Mammary microvascular endothelial cell (primary cell): ENCODE measurements around the gene LPAR5. TPM values are rescaled to one million over a fixed set of nuclear protein-coding genes. Genes with fewer than 3 reads are reported as not detected.

ENCODE experiments used
- total RNA-seq: library from RNA; depleted of rRNA; stranded (reverse); fragments of >200 nt; gene quantifications from 2 replicates; pipeline ENCODE4 v1.2.3, GENCODE V29; 2015

The LPAR5 gene
- total RNA-seq: not detected in 2 replicates

DNA sequence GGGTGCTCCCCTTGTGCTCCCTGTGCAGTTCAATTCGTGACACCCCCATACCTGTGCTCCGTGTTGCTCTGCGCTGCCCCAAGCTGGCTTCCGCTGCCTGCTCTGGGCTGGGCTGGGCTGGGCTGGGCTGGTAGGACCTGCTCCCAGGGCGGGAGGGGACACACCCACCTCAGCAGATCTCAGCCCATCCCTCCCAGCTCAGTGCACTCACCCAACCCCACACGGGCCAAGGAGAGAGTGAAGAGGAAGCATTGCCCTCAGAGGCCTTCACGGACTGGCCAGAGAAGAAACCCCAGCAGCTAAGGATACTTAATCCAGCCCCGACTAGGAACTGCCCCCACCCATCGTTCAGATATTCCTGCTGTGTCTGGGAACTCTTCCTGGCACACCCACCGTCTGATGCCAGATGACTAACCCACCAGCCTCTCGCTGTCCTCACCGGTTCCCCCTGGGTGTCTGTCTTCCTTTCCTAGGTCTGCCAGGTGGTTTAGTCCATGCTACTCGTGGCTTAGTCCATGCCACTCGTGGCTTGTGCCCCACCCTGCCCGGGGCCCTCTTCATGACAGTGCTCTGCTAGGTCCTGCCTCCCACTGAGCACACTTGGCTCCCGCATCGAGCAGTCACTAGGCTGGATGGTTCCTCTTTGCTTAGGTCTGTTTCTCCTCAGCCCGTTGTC, at the start of gene LPAR5:
LPAR5 (minus strand) TSS at position 104 of the 676 bp plus-strand sequence. CDS start 14,711 bp downstream, outside the sequence.

DNA sequence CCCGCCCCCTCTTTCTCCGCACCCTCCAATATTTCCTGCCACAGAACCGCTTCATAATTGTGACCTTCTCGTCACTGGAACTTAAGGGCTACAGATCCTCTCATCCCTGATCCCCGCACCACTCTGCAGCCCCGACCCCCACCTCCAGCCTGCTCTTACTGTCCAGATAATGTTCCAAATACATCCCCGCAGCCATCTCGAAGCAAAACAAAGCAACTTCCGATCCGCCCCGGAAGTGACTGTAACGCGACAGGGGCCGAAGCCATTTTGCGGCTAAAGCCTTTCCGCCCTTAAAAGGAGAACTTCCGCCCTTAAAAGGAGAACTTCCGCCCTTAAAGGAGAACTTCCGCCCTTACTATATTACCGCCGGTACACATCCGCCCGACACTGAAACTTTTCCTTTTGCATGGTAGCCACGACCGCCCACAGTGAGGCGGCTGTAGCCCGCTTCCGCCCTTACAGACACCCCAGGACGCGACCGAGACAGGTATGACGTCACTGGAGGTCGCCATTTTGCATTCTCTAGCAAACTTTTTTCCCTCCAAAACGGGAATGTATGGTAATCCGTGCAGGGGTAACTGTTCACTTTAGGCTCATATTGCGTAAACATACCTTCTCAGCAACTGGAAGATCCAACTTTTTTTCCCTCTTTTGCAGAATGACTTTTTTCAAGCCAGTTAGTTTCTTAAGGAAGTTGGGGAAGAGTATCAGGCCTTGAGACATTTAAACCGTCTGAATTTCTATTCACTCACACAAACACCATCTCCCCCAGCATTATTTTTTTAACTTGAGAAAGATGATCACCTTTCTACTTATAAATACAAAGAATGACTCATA, 27.4 kb upstream of the LPAR5 start, which contains the start of gene ING4:
ING4 (minus strand) TSS at position 214 of the 837 bp plus-strand sequence; CDS start at position 196, 18 bp downstream.

DNA sequence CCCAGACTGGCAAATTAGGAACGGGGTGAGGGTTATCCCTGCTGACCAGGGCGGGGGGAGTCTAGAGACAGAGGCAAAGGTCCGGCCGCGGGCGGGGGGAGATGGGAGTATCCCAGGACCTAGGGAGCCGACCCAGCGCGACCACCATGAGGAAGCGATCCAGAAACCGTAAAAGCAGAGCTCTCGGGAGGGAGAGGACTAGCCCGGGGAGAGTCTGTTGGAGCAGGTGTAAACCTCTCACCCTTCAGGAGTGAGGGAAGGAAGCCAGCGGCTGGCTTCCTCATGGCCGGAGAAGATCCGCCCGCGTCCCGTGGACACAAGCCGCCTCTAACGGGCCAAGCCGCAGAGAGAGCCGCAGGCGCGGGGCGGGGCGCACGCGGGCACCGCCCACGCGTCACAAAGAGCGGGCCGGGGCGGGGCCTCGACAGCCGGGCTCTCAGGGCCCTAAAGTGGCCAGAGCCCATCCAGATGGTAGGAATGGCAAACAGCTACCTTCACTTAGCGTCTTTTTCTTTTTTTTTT, 11.4 kb upstream of the LPAR5 start, which contains the start of gene ACRBP:
ACRBP (minus strand) TSS at position 350 of the 522 bp plus-strand sequence; CDS start at position 284, 66 bp downstream.

Other genes with a start within 250 kb of the LPAR5 start
- not detected in 2 replicates for gene CD27, start 191.0 kb downstream of the LPAR5 start, total RNA-seq
- 11.3 and 17.1 TPM in 2 replicates for gene TAPBPL, start 183.9 kb downstream of the LPAR5 start, total RNA-seq
- 3.8 and 5.5 TPM in 2 replicates for gene VAMP1, start 165.3 kb downstream of the LPAR5 start, total RNA-seq
- gene MRPL51, start 142.7 kb downstream of the LPAR5 start, total RNA-seq: 121 and 125 TPM in 2 replicates
- 115 and 480 TPM in 2 replicates for gene NCAPD2, start 141.9 kb downstream of the LPAR5 start, total RNA-seq
- 5,926 and 6,362 TPM in 2 replicates for gene GAPDH, start 101.4 kb downstream of the LPAR5 start, total RNA-seq
- 17.0 and 17.5 TPM in 2 replicates for gene IFFO1, start 79.9 kb downstream of the LPAR5 start, total RNA-seq
- gene NOP2, start 67.7 kb downstream of the LPAR5 start, total RNA-seq: 37.8 and 44.9 TPM in 2 replicates
- 168 and 192 TPM in 2 replicates for gene CHD4, start 28.6 kb downstream of the LPAR5 start, total RNA-seq
- gene ACRBP, start 11.5 kb upstream of the LPAR5 start, total RNA-seq: 0.27 and 0.84 TPM in 2 replicates
- gene ING4, start 27.2 kb upstream of the LPAR5 start, total RNA-seq: 21.2 and 25.4 TPM in 2 replicates
- 14.1 and 27.2 TPM in 2 replicates for gene ZNF384, start 53.4 kb upstream of the LPAR5 start, total RNA-seq
- gene PIANP, start 64.9 kb upstream of the LPAR5 start, total RNA-seq: not detected in 2 replicates
- gene COPS7A, start 88.1 kb upstream of the LPAR5 start, total RNA-seq: 68.9 and 69.7 TPM in 2 replicates
- gene MLF2, start 117.2 kb upstream of the LPAR5 start, total RNA-seq: 165 and 177 TPM in 2 replicates
- 164 and 173 TPM in 2 replicates for gene PTMS, start 130.4 kb upstream of the LPAR5 start, total RNA-seq
- gene LAG3, start 136.6 kb upstream of the LPAR5 start, total RNA-seq: 0.13 TPM in 1 of 2 replicates, not detected in the other
- not detected in 2 replicates for gene CD4, start 153.6 kb upstream of the LPAR5 start, total RNA-seq
- 0.30 and 0.80 TPM in 2 replicates for gene GPR162, start 185.9 kb upstream of the LPAR5 start, total RNA-seq
- 7.5 and 8.8 TPM in 2 replicates for gene P3H3, start 192.4 kb upstream of the LPAR5 start, total RNA-seq
- 0.10 and 0.20 TPM in 2 replicates for gene GNB3, start 205.0 kb upstream of the LPAR5 start, total RNA-seq
- 55.0 and 56.9 TPM in 2 replicates for gene CDCA3, start 215.3 kb upstream of the LPAR5 start, total RNA-seq
- 80.9 and 87.7 TPM in 2 replicates for gene USP5, start 216.2 kb upstream of the LPAR5 start, total RNA-seq
- gene TPI1, start 231.6 kb upstream of the LPAR5 start, total RNA-seq: 1,010 and 1,150 TPM in 2 replicates
- gene SPSB2, start 237.3 kb upstream of the LPAR5 start, total RNA-seq: 3.2 and 3.9 TPM in 2 replicates